Ammon's horn (tissue), 1 donor: Measurements from ENCODE around the gene HNRNPM.
A peak's percentile ranks its signal among the peaks of the same experiment; 100 is the strongest.
"Not testable (repeated sequence)": the region's sequence is repeated elsewhere in the genome, so short reads cannot be mapped to it uniquely, and the experiment has no call there.

ENCODE experiments used
- DNase-seq: peaks from one replicate; pipeline ENCODE4 v3.0.0-alpha.2; 2016; ENCODE audit warnings: low spot score

The HNRNPM gene

GRCh38 chr19:8444677-8445487 is at the start of gene HNRNPM:
TSS of gene HNRNPM (plus strand) at chr19:8444975. CDS start at chr19:8444999, 24 bp downstream.
- DNase-seq = peak; percentile 98

GRCh38 chr19:8395621-8396082 is 49.1 kb upstream of the HNRNPM start:
- DNase-seq = no peak

GRCh38 chr19:8396185-8396562 is 48.6 kb upstream of the HNRNPM start:
- no peak for DNase-seq

- DNase-seq = peak; percentile 84
Observed at GRCh38 chr19:8396563-8397203, 48.1 kb upstream of the HNRNPM start.

GRCh38 chr19:8397271-8397670 is 47.5 kb upstream of the HNRNPM start:
- no peak for DNase-seq

- no peak for DNase-seq
Observed at GRCh38 chr19:8397746-8398310, 46.9 kb upstream of the HNRNPM start.

GRCh38 chr19:8398311-8398771 is 46.4 kb upstream of the HNRNPM start:
- no peak for DNase-seq

- no peak for DNase-seq
Observed at GRCh38 chr19:8399681-8400188, 45.0 kb upstream of the HNRNPM start.

GRCh38 chr19:8401981-8402411 is 42.8 kb upstream of the HNRNPM start:
- DNase-seq = no peak

- DNase-seq = no peak
Observed at GRCh38 chr19:8403098-8403819, 41.5 kb upstream of the HNRNPM start.

- DNase-seq = no peak
Observed at GRCh38 chr19:8403820-8404109, 41.0 kb upstream of the HNRNPM start.

GRCh38 chr19:8404391-8405151 is 40.2 kb upstream of the HNRNPM start:
- no peak for DNase-seq

GRCh38 chr19:8410718-8411117 is 34.1 kb upstream of the HNRNPM start:
- DNase-seq = not testable (repeated sequence)

- peak; percentile 99 for DNase-seq
Observed at GRCh38 chr19:8412783-8413628, 31.8 kb upstream of the HNRNPM start, which contains the start of gene MARCHF2. TSS of gene MARCHF2 (plus strand) at chr19:8413305. CDS start at chr19:8421841, 8,536 bp downstream.

GRCh38 chr19:8413629-8413995 is 31.2 kb upstream of the HNRNPM start:
- no peak for DNase-seq

- DNase-seq = no peak
Observed at GRCh38 chr19:8416796-8417195, 28.0 kb upstream of the HNRNPM start.

GRCh38 chr19:8421484-8422461 is 23.0 kb upstream of the HNRNPM start:
- no peak for DNase-seq

- peak; percentile 58 for DNase-seq
Observed at GRCh38 chr19:8423817-8424223, 21.0 kb upstream of the HNRNPM start.

GRCh38 chr19:8425331-8425730 is 19.4 kb upstream of the HNRNPM start:
- not testable (repeated sequence) for DNase-seq
